ENCODE measurements around the gene RPS15A.
"Not testable (repeated sequence)": the region's sequence is repeated elsewhere in the genome, so short reads cannot be mapped to it uniquely, and the experiment has no call there.

GRCh38 chr16:18756639-18757038 lies 33.5 kb downstream of the RPS15A start:
- TF ChIP-seq JUN (IDR thresholded peaks at IDR 0.05); GATA3 (IDR thresholded peaks at IDR 0.05; ENCODE audit: borderline replicate concordance); EP300 (IDR thresholded peaks at IDR 0.05); BHLHE40 (IDR thresholded peaks at IDR 0.05; ENCODE audit: low read depth, low read length); HOXA7 (CRISPR knock-in tag; IDR thresholded peaks at IDR 0.05); USF2 (IDR thresholded peaks at IDR 0.05); CTCF (IDR thresholded peaks at IDR 0.05); KDM1A (IDR thresholded peaks at IDR 0.05; ENCODE audit: low read depth); POLR2A (IDR thresholded peaks at IDR 0.05; ENCODE audit: low read length); MAFK (IDR thresholded peaks at IDR 0.05; ENCODE audit: partially characterized antibody); RCOR1 (IDR thresholded peaks at IDR 0.05; ENCODE audit: low read depth, low read length); CEBPB (IDR thresholded peaks at IDR 0.05); RAD21 (conservative IDR thresholded peaks at IDR 0.05 in 1 of 2, IDR thresholded peaks at IDR 0.05 in 1 of 2): not testable (repeated sequence)
